Suprapubic skin (tissue), 4 donors: ENCODE data around the gene PEPD. TPM values are rescaled to one million over a fixed set of nuclear protein-coding genes. Genes with fewer than 3 reads are reported as not detected.

Experiments used
- DNase-seq, 2 donors: peaks; one replicate each; pipeline ENCODE4 v3.0.0-alpha.2; 2019; ENCODE audit warnings: low spot score in 2 of 2
- H3K27ac ChIP-seq: fragments of 200-600 bp; sonication (generic); one replicate; pipeline ENCODE4 v1.5.1; 2019
- H3K27me3 ChIP-seq: fragments of 200-600 bp; sonication (generic); one replicate; pipeline ENCODE4 v1.5.1; 2019
- H3K36me3 ChIP-seq: fragments of 200-600 bp; sonication (generic); one replicate; pipeline ENCODE4 v1.5.1; 2019
- H3K4me1 ChIP-seq: fragments of 200-600 bp; sonication (generic); one replicate; pipeline ENCODE4 v1.5.1; 2019
- H3K4me3 ChIP-seq: fragments of 200-600 bp; sonication (generic); one replicate; pipeline ENCODE4 v1.5.1; 2019; ENCODE audit warnings: mild to moderate bottlenecking
- H3K9me3 ChIP-seq: fragments of 200-600 bp; sonication (generic); one replicate; pipeline ENCODE4 v1.5.1; 2019
- CTCF ChIP-seq, 2 donors: fragments of 200-600 bp in 1 of 2; fragments of 450-650 bp in 1 of 2; sonication (generic) in 1 of 2; IDR thresholded peaks; one replicate each; pipeline ENCODE4 v1.5.1; 2016 to 2019; ENCODE audit warnings: antibody characterized with exemption in 2 of 2, mild to moderate bottlenecking in 1 of 2, moderate library complexity in 1 of 2
- EP300 ChIP-seq: sonication (generic); formaldehyde crosslinking; IDR thresholded peaks from one replicate; pipeline ENCODE4 v1.6.1; 2017; ENCODE audit warnings: antibody characterized with exemption
- POLR2A ChIP-seq, 2 donors: fragments of 450-650 bp; IDR thresholded peaks; one replicate each; pipeline ENCODE4 v1.6.1; 2017; ENCODE audit warnings: antibody characterized with exemption in 2 of 2, mild to moderate bottlenecking in 2 of 2, moderate library complexity in 2 of 2
- POLR2AphosphoS5 ChIP-seq, 3 donors: sonication (generic); formaldehyde crosslinking; IDR thresholded peaks; one replicate each; pipeline ENCODE4 v1.6.1; 2017; ENCODE audit warnings: antibody characterized with exemption in 3 of 3
- WGBS: methylation state at CpG from one replicate; pipeline ENCODE4 v1.1.5; 2018; 5-methylcytosine and 5-hydroxymethylcytosine counted together
- total RNA-seq, 4 donors: library from RNA; depleted of rRNA; stranded (reverse); fragments of >200 nt; gene quantifications; one replicate each; pipeline ENCODE4 v1.1.0, GENCODE V29; 2016

The PEPD gene
- total RNA-seq, 4 donors from 2014 or later: 35.2 to 73.8 (median 55.9) TPM

- H3K27me3 ChIP-seq: no peaks in the 10 kb centered on the region
- no peak for TF ChIP-seq EP300
- no peak for TF ChIP-seq CTCF (IDR thresholded peaks at IDR 0.05)
- TF ChIP-seq POLR2A (IDR thresholded peaks at IDR 0.05): no peak
- no peak for TF ChIP-seq POLR2AphosphoS5 (IDR thresholded peaks at IDR 0.05)
- WGBS: 76% methylated on average over 9 of the region's 9 CpGs
- H3K36me3 ChIP-seq: peaks cover 5% of the 10 kb centered on the region
- H3K4me1 ChIP-seq: peaks cover 70% of the 10 kb centered on the region
- peak overlapping the region; percentile 99 for H3K27ac ChIP-seq
- peak overlapping the region; percentile 83 for H3K4me3 ChIP-seq
- DNase-seq: peak in 1 of 2 donors; percentile 42
- H3K9me3 ChIP-seq: no peaks in the 10 kb centered on the region
Observed at GRCh38 chr19:33375156-33375836, 146.3 kb downstream of the PEPD start.

- peaks cover 1% of the 10 kb centered on the region for H3K36me3 ChIP-seq
- no peaks in the 10 kb centered on the region for H3K9me3 ChIP-seq
- peak in 1 of 2 donors; percentile 62 for DNase-seq
- H3K4me1 ChIP-seq: peaks cover 65% of the 10 kb centered on the region
- H3K4me3 ChIP-seq: peak overlapping the region; percentile 83
- whole genome bisulfite sequencing: 5% methylated on average over 18 of the region's 22 CpGs
- H3K27ac ChIP-seq: peak overlapping the region; percentile 99
- no peak for TF ChIP-seq EP300
- TF ChIP-seq POLR2A (IDR thresholded peaks at IDR 0.05): no peak
- no peak for TF ChIP-seq POLR2AphosphoS5 (IDR thresholded peaks at IDR 0.05)
- TF ChIP-seq CTCF (IDR thresholded peaks at IDR 0.05): no peak
- H3K27me3 ChIP-seq: no peaks in the 10 kb centered on the region
Observed at GRCh38 chr19:33374236-33374714, 147.3 kb downstream of the PEPD start.

DNA sequence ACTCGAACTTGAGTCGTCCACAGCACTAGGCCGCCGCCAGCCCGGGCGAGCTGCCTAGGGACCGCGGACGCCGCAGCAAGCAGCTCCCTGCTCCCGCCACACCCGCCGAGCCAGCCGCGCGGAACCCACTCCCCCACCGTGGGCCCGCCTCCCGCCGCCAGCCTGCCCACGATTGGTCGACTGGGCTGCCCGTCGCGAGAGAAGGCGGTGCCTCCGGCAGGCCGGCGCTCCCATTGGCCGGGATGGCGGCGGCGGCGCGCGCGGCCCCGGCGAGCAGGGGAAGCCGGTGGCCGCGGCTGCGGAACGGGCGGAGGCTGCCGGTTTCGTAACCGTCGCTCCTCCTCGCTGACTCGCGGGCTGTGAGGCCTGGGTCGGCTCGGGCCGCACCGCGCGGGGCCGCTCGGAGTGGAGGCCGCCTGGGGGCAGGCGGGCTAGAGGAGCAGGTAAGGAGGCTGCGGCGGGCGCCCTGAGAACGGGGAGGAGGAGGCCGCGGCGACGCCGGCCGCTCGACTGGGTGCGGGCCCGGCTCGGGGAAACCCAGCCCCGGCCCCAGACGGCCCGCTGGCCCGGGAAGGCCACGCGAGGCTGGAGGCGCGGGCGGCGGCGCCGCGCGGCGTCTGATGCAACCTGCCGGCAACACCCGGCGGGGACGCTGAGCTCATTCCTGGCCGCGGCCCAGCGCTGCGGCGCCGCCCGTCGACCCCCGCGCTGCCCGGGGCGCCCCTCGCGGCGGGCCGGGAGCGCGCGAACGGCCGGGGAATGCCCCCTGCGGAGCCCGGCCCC lies 147.9 kb downstream of the PEPD start, which contains the start of gene CEBPG:
Gene CEBPG, plus strand, starts transcription at position 257 of the 783 bp plus-strand sequence. CDS start 5,531 bp downstream, outside the sequence.
- Histone ChIP-seq H3K36me3 (no peaks in the 10 kb centered on the region), H3K4me3 (peak within 1 kb of the TSS; percentile 83), H3K4me1 (peaks cover 59% of the 10 kb centered on the region), H3K27ac (peak within 1 kb of the TSS; percentile 99), H3K27me3 (no peaks in the 10 kb centered on the region), H3K9me3 (no peaks in the 10 kb centered on the region)
- TF ChIP-seq EP300 (no peak), POLR2AphosphoS5 (IDR thresholded peaks at IDR 0.05) (peak in 2 of 3 donors; percentile 41 to 64), CTCF (IDR thresholded peaks at IDR 0.05) (peak in 1 of 2 donors; percentile 45), POLR2A (IDR thresholded peaks at IDR 0.05) (peak; percentile 37 to 80)
- peak; percentile 97 for DNase-seq
- WGBS: 0% methylated on average over 5 of the region's 118 CpGs

DNA sequence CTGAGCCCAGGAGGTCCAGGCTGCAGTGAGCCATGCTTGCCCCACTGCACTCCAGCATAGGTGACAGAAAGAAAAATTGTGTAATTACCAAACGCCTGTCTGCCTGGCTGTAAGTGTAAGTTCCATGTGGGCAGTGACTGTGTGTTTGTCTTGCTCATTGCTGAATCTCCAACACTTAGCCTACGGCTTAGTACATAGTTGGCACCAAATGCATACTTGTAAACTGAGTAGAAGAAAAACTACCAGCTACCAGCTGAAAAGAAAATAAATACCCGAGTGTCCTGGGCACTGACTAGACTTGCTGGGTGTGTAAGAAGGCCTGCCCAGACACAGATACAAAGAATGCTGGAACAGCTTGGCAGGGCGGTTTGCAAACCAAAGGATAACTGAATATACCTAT lies 150.8 kb downstream of the PEPD start:
- Histone ChIP-seq H3K36me3 (no peaks in the 10 kb centered on the region), H3K27me3 (no peaks in the 10 kb centered on the region), H3K9me3 (no peaks in the 10 kb centered on the region), H3K4me1 (peaks cover 38% of the 10 kb centered on the region), H3K4me3 (no peak overlapping the region), H3K27ac (peak overlapping the region; percentile 84)
- TF ChIP-seq POLR2AphosphoS5 (IDR thresholded peaks at IDR 0.05) (no peak), CTCF (IDR thresholded peaks at IDR 0.05) (no peak), POLR2A (IDR thresholded peaks at IDR 0.05) (no peak), EP300 (no peak)
- no peak for DNase-seq
- 41% methylated on average over 4 of the region's 4 CpGs for WGBS
